ENCODE results near the gene SLC1A4. TPM values are rescaled to one million over a fixed set of nuclear protein-coding genes. Genes with fewer than 3 reads are reported as not detected.

Gene SLC1A4
- polyA plus RNA-seq, 3 donors = 3.2 to 4.5 (median 4.4) TPM

DNA sequence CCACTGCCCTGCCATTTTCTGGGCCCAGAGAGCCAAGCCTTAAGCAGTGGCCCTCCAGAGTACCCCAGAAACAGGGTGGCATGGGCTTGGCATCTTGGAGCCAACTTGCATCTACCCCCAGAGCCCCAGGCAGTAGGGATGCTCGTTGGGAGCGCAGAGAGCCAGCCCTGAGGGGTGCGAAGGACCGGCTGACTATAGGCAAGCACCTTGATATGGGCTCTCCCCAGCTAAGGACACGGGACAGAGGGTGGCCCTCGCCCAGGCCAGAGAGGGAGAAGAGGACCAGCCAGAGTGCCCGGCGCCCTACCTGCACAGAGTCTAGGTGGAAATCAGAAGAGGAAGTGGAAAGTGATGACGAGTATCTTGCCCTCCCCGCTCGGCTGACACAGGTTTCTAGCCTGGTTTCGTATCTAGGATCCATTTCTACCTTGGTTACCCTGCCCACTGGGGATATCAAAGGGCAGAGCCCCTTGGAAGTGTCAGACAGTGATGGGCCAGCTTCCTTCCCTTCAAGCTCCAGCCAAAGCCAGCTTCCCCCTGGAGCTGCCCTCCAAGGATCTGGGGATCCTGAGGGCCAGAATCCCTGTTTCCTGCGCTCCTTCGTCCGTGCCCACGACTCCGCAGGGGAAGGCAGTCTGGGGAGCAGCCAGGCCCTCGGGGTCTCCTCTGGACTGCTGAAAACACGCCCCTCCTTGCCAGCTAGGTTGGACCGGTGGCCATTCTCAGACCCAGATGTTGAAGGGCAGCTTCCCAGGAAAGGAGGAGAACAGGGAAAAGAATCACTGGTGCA lies 83.2 kb downstream of the SLC1A4 start:
- Histone ChIP-seq H3K36me3 (replicated peaks in 1 of 2; ENCODE audit: control insufficient read depth in 1 of 2, insufficient read depth in 2 of 2, low read length in 2 of 2) (peaks cover 22 to 69% of the 10 kb centered on the region in 2 donors), H3K79me2 (ENCODE audit: insufficient read depth, low read length) (peaks cover 17% of the 10 kb centered on the region), H2AFZ (ENCODE audit: insufficient read depth, low read depth, low read length, poor library complexity, severe bottlenecking) (no peak overlapping the region), H3K4me1 (ENCODE audit: control insufficient read depth in 1 of 2, insufficient read depth in 2 of 2, low read length in 2 of 2) (peaks cover 15 to 16% of the 10 kb centered on the region in 2 donors), H3K9ac (ENCODE audit: insufficient read depth, low read length, poor library complexity, severe bottlenecking) (no peak overlapping the region), H3K9me3 (replicated peaks in 1 of 2; ENCODE audit: control insufficient read depth in 1 of 2, insufficient read depth in 1 of 2, low read length in 2 of 2) (no peaks in the 10 kb centered on the region), H4K20me1 (ENCODE audit: insufficient read depth, low read length) (peaks cover 70% of the 10 kb centered on the region), H3K4me2 (replicated peaks; ENCODE audit: extremely low read depth, low read length, poor library complexity, severe bottlenecking) (no peak overlapping the region), H3K4me3 (replicated peaks in 1 of 3; ENCODE audit: low read depth in 2 of 3, low read length in 3 of 3) (no peak overlapping the region), H3K27ac (ENCODE audit: low read depth in 1 of 2, low read length in 2 of 2) (peak overlapping the region in 1 of 2 donors; percentile 23), H3K27me3 (ENCODE audit: control insufficient read depth in 2 of 2, insufficient read depth in 2 of 2, low read length in 2 of 2) (no peaks in the 10 kb centered on the region)
- DNase-seq = no peak
- no peak for TF ChIP-seq CTCF (IDR thresholded peaks at IDR 0.05)
- 96% methylated on average over 15 of the region's 20 CpGs for WGBS (ENCODE audit: insufficient coverage)
- intact Hi-C loops (cut with micrococcal nuclease) = loop anchor here in 1 of 2 donors (5.0 kb wide), 1 partner anchor 35 kb away; no protein-coding TSS in a partner anchor
- H3K9me3 Mint-ChIP-seq = peaks cover 0 to 1% (median 0%) of the 10 kb centered on the region in 7 donors
- no peak overlapping the region for H3K4me3 Mint-ChIP-seq
- H3K27ac Mint-ChIP-seq = peak overlapping the region in 2 of 7 donors; percentile 59 to 75
- peaks cover 32% of the 10 kb centered on the region for H3K4me1 Mint-ChIP-seq
- peaks cover 25 to 39% of the 10 kb centered on the region in 2 donors for H3K36me3 Mint-ChIP-seq
- H3K27me3 Mint-ChIP-seq (ENCODE audit: low read depth in 3 of 3) = no peaks in the 10 kb centered on the region

Small RNAs within 50 kb of the gene (small RNA-seq; reads per million reads assigned to genes)
- not detected for gene RNU6-548P (ENCODE audit: insufficient read length, low read depth)

Other genes with a start within 250 kb of the SLC1A4 start
- gene CEP68, start 67.0 kb downstream of the SLC1A4 start, polyA plus RNA-seq = 1 to 10 TPM; 2.5 to 6.5 (median 2.8) TPM
- gene RAB1A, start 140.7 kb downstream of the SLC1A4 start, polyA plus RNA-seq = 100 to 1,000 TPM; 106 to 124 (median 110) TPM
- gene ACTR2, start 238.4 kb downstream of the SLC1A4 start, polyA plus RNA-seq = 100 to 1,000 TPM in 2 of 3 donors, 10 to 100 TPM in 1; 88.7 to 560 (median 342) TPM